ENCODE results near the gene TMEFF2.

The TMEFF2 gene

DNA sequence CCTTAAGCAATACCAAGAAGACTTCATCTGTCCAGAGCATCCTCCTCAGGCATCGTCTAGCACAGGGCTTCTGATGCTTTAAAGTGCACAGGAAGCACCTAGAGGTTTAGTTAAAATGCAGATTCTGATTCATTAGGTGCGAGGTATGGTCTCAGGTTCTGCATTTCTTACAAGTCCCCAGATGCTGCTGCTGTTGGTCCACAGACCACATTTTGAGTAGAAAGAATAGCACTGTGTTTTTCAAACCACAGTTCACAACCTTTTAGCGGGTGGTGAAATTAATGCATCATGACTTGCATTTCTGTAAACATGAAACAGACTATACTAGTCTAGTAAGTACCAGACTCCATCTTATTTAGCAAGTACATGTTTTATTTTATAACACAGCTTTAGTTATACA is 134.6 kb downstream of the TMEFF2 start:
- DNase-seq = no peak

DNA sequence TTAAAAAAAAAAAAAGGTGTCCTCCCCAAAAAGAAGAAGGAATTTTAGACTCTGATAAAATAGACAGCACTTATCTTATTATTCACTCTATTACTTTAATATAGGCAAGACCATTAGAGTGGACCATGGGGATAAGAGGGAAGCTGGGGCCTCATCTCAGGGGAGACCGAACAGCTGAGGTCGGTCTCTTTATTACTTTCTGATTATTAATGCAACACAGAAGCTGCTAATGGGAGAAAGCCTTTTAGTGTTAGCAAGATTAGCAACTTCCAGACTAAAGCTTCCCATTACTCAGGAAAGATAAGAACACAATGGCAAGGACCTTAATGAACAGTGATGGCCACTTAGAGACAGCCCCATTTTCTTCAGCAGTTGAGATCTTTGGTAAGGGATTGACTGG is 135.5 kb downstream of the TMEFF2 start:
- no peak for DNase-seq

DNA sequence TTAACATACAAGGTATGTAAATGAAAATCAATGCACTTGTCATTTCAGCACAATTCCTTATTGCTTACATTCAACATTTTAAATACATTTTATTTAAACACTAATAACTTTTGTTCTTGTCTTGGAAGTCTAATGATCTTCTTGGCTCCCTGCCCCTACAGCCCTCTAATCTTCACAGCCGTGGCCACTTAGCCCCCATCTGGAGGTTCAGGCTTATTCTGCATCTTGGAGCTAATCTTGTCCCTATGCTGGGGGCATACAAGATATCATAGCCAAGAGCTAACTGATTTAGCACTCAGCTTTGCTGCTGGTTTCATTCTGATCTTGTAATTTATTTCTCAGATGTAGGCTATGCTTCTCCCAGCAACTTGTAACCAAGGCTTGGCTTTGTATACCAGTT is 140.8 kb downstream of the TMEFF2 start:
- no peak for DNase-seq

DNA sequence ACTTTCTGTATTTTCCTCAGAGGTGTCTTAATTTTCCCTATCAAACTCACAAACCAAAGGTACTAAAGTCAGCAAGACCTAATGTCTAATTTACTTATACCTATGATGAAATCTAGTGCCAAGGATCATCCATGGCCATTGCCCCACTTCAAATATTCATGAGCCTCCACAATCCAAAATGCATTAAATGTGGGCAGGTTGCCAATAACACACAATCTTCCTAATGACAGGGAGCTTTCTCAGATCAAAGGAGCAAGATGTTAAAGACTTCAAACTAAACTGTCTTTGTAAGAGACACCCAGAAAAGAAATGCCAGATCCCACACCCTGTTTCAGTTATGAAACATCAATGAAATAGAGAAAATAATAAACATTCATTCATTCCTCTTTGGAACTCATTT is 143.2 kb downstream of the TMEFF2 start:
- no peak for DNase-seq

DNA sequence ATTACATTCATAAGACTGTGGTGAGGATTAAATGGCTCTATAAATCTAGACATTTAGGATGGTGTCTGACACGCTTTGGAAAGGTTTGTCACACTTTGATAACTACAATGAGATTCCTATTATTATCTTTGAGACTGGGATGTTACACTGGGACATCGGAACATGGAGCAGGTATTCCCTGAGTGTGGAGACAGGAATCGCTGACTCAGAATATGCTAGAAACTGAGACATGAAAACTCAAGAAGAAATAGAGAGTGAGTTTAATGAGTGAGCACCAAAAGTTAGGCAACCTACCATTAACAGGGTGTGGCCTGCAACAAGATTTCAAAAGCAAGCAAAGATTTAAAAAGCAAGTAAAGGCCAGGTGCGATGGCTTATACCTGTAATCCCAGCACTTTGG is 145.4 kb downstream of the TMEFF2 start:
- DNase-seq = no peak

DNA sequence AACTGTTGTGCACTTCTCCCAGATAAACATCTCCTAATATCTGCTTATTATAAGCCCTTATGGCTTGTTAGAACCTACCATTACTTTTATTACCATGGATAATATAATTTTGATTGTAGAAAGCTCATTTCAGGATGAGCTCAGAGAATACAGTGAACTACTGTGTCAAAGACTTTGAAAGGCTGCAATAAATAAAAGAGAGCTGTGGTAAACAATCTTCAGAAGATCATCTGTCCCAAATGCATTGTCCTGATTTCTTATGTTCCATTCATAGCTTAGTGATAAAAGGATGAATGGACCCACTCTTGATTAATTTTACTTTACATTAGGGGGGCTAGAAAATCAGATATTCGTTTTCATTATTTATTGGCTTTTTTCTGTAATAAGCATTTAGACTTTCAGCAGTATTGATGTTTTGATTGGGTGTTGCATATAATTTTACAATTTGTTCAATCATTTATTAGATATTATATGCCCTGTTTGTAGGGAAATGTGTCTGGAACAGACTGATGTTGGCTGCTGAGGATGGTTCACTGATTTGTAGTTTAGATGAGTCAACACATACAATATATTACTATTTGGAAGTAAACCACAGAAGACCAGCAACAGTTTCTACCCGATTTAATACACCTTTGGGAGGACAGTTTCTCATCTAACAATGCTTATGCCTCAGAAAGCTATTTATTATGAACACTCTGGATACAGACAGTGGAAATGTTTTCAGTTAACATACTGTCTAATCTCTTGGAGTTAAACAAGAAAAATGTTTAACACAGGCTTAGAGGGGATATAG is 147.2 kb downstream of the TMEFF2 start:
- DNase-seq = no peak

DNA sequence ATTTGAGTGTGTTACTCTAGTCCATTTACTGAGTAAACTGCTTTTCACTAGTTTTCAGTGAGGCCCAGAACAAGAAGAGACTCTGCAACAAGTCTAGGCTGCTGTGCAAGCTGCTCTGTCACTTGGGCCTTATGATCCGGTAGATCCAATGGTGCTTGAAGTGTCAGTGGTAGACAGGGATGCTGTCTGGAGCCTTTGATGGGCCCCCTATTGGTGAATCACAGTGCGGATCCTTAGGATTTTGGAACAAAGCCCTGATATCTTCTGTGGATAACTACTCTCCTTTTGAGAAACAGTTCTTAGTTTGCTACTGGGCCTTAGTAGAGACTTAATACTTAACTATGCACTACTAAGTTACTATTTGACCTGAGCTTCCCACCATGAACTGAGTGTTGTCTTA is 150.2 kb downstream of the TMEFF2 start:
- DNase-seq = no peak

DNA sequence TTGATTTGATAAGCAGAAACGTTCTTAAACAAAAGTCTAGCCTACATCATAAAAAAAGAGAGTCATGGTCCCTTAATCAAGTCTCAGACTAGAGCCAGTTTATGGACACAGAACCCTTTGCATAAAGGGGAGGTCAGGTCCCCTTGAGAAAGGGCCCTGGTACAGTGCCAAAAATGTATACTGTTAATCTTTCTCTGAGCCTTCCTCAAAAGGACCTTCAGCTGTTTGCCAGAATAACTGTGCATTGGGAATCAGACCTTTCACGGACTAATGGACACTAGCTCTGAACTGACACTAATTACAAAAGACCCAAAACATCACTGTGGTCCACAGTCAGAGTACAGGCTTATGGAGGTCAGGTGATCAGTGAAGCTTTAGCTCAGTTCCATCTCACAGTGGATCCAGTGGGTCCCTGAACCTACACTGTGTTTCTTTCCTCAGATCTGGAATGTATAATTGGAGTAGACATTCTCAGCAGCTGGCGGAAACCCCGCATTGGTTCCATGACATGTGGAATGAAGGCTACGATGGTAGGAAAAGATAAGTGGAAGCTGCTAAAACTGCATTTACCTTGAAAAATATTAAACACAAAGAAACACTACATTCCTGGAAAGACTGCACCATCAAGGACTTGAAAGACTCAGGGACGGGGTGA is 151.4 kb downstream of the TMEFF2 start:
- no peak for DNase-seq

DNA sequence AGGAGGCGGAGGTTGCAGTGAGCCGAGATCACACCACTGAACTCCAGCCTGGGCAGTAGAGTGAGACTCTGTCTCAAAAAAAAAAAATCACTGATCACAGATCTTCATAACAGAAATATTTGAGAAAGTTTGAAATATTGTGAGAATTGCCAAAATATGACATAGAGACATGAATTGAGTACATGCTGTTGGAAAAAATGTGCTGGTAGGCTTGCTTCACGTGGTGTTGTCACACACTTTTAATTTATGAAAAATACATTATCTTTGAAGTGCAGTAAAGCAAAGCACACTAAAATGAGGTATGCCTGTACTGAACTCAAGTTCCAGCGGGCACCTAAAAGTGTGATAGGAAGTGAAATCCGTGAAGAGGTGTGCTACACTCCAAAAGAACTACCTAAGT is 152.6 kb downstream of the TMEFF2 start:
- DNase-seq = no peak

DNA sequence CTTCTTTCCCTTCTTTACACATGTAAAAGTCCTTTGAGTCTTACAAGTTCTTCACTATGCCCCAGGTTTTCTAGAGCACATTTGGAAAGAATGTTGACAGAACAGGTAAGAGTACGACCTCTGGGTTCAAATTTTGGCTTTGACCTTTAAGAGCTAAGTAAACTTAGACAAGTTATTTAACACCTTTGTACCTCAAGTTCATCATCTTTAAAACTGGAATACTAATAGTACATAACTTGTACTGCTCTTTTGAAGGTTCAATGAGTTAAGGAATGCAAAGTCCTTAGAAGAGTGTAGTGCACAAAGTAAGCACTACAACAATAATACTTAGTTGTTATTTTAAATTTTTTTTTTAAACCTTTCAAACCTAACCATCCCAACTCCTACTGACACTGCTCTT is 156.6 kb downstream of the TMEFF2 start:
- no peak for DNase-seq

DNA sequence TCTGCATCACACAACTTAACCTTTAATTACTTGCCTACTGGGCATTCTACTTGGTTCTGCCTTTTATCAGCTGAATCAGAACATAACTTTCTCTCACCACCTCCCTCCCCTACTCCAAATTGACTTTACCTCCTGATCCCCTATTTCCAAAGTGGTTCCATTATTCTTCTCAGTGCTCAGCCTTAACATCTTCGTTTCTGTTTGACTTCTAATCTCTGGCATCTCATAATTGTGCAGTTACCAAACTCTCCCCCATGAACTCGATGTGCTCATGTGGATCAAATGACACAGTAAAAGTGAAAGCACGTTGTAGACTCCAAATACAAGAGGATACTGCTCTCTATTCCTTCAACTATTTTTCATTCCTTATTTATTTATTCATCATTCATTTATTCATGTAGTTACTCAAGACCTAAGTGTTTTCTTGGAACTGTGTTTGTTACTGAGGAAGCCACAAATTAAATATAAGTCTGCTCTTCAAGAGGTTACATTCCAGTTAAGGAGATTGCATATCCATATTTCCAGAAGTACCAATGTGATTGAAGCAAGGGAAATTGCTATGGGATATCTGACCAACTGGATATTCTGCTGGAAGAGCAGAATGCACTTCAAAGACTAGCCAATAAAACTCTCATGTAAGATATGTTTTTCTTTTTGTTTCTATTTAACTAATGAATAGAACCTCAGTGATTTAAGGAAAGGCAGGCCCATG is 158.8 kb downstream of the TMEFF2 start:
- no peak for DNase-seq

DNA sequence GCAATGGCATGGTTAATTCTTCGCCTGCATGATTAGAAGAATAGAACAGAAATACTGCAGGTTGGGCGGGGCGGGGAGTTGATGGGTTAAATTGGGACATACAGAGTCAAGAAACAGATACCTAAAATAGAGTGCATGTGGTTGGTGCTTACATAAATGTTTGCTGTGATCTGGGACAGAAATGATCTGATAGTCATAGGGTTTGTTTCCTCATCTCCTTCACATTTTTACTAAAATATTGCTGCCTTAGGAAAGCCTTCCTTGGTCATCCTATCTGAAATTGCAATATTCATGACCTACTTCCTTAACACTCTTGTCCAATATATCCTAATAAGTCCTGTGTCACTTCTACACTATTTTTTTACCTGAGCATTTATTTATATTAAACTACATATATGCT is 163.9 kb downstream of the TMEFF2 start:
- no peak for DNase-seq

DNA sequence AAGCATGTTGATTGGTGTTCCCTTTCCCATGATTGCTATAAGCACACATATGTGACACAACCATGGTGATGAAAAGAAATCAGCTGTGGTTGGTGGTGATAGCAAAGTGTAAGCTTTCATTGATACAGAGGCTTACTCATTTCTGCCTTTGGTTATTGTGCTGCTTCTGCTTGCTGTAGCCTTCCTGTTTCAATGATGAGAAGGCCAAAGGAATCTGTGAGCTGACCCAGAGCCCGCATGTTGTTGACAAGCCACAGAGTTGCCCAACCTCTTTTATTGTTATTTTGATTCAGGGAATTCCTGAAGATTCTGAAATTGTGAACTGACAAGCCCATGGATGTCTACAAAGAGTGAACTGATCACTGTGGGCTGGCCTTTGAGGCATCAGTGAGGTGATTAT is 164.4 kb downstream of the TMEFF2 start:
- no peak for DNase-seq

DNA sequence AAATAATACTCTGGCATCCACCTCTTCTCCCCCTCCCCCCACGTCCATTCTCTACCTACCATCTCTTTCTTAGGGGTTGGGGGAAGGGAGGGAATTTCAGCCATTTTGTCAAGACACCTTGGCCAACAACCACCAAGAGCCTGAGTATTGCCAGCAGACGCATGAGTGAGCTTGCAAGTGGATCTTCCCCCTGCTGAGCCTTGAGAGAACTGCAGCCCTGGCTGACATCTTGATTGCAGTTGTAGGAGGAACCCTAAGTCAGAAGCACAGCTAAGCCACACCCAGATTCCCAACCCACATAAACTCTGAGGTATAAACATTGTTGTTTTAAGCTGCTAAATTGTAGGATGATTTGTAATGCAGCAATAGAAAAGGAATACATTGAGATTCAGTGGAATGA is 165.6 kb downstream of the TMEFF2 start:
- DNase-seq = no peak

DNA sequence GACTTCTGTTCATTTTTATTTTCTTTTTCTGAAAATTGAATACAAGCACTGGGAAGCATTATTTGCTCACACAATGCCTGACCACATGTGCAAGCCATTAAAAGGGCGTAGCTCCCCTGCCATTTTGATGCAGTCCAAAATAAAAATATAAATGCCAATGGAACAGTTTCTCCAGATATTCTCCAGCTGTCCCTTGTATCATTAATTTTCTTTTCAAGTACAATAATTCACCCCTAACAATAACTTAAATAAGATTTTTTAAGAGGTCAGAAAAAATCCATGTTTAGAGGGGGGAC is 168.0 kb downstream of the TMEFF2 start:
- DNase-seq = no peak

DNA sequence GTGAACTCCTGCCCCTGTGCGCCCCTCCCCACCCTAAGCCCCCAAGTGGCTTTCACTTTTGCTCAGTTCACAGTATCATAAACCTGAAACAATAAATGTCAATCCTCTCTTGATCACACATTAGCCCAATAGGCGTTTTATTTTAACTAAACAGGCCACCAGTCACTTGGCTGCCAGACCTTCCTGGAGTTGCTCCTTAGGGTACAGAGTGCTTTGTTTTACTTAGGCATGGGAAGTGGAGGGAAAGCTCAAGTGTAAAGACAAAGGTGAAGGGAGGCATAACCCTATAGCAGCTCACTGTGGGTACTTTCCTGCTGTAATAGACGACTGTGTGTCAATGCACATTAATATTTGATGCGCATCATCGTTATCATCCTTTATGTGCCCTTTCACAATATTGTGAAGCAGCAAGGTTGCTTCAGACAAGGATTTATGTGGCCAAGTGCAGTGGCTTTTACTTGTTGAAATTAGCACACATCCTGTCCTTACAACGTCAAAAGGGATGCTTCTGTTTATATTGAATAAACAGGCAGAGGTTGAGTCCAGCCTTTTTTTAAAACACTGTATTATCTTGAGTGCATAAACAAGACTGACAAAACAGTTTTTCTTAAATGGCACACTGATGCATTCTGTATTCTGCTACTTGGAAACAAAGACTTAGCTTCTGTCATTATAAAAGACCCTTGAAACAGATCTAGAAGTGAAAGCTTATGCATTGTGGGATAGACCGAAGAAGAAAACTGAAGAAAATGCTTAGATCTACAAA is 168.5 kb downstream of the TMEFF2 start:
- no peak for DNase-seq

DNA sequence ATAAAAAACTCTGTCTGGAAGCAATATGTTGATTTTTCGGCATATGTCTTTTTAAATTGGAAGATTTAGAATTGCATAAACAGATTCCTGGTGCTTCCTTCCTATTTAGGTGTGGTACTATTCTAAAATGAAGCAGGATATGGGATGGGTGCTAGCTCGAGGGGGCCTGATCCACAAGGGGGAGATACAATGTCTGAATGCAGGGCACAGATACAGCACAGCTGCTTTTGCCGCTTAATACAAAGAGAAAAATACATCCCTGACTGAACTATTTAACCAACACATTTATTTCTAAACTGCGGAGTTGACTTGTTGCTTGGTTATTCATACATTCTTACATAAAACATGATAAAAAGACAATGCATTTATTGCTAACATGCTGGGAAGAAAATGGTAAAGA is 169.1 kb downstream of the TMEFF2 start:
- DNase-seq = no peak

DNA sequence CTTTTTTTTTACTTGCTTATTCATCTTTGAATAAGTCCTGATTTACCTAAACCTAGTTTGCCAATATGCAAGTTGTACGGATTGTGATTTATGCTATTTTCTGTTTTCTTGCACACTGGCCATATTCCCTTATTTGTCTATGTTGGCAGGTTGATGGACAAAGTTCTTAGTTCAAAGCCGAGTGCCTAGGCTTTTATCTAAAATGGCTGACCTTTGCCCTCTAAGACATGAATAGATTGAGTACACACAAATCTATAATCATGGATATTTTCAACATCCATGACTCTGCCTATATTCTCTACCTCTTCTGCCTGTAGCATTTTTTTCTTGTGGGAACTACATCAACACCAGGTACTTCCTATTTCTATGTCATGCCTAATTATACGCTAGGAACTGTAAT is 171.7 kb downstream of the TMEFF2 start:
- no peak for DNase-seq

DNA sequence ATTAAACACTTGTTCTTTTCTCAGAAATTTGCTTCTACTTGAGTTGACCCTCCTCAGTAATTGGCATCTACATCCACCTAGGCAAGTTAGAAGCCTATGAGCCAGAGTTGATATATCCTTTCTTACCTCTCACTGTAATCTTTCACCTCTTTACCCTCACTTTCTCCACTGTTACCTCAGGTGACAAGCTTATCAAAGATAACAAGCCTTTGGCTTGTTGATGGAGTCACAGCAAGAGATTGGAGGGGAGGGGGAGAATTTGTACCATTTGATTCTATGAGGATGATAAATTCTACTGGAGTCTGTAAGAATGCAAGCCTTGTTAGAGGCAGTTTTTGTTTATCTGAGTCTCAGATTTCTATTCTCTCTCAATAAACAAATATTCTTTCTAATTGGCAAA is 176.9 kb downstream of the TMEFF2 start:
- DNase-seq = no peak

DNA sequence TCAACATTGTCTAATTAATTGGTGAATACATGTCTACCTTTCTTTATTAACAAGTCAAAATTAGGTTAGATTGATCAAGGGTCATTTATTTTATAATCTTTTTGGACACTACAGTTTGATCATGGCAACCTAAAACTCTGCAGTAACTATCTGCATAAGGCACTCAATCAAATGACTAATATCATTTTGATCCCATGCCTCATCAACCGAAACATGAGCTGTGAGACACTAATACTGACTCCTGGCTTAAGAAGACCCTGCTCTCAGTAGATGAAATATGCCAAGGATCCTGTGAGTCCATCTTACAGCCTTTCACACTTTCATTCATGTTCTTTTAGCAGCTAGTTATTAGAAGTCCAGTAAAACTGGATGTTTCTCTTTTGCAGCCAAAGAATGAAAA is 178.5 kb downstream of the TMEFF2 start:
- DNase-seq = no peak

DNA sequence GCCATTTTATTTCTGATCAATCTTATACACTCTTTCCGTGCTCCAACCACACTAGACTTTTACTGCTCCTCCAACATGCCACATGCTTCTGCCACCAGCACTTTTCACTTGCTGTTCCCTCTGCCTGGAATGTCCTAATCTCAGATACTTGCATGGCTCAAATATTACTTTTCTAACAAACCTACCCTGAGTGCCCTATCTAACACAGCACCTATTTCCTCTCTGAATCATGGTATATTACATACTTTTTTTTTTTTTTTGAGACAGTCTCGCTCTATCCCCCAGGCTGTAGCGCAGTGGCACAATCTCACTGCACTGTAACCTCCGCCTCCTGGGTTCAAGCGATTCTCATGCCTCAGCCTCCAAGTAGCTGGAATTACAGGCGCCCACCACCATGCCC is 181.5 kb downstream of the TMEFF2 start:
- DNase-seq = no peak

DNA sequence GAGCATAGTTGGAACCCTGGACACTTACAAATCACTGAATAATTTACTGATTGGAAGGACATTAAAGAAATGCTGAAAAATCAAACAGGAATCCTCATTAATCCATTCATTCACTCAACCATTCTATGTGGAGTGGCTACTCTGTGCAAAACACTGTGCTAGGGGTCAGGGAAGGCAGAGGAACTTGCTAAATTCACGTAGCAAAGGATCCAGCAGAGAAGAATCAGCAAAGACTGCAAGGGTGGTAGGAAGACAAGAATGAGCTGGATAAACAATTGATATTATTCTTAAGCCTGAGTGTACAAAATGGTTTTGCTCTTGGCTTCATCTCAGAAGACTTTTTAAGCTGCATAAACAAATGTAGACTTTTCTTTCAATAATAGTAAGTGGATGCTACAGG is 183.5 kb downstream of the TMEFF2 start:
- no peak for DNase-seq

DNA sequence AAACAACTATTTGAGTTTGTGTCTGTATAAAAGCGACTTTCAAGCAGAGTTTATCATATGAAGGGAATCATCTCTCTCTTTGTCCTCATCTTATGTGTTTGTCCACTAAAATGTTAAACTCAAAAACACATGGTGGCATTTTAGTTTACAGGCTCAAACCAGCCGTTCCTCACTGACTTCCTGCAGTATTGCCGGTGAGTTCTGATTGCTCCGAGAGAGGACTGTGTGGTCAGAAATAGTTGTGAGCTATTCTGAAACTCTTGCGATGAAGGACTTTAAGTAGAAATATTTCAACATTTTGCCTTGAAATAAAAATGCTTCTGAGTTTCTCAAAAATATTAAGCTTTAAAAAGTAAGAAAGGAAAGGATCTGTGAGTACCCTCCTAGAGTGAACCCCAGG is 184.7 kb downstream of the TMEFF2 start:
- no peak for DNase-seq

Measured in effector CD8-positive, alpha-beta T cell (primary cell).